ENCODE measurements around the gene DXO. TPM values are rescaled to one million over a fixed set of nuclear protein-coding genes. Genes with fewer than 3 reads are reported as not detected.

The DXO gene
- total and polyA plus RNA-seq, 2 of the 4 experiments (the other 2 are of a cell fraction), result 9.3 to 21.4 TPM

- POLR2A ChIA-PET (ENCODE audit: unreplicated experiment), result no interaction called here
- H3K23ac ChIP-seq (ENCODE audit: low read depth, low read length), result no peak overlapping the region
- H2BK15ac ChIP-seq (ENCODE audit: low read depth, low read length), result no peak overlapping the region
- H3K56ac ChIP-seq (ENCODE audit: extremely low read depth, insufficient read depth, low read length), result no peak overlapping the region
- H2AFZ ChIP-seq (replicated peaks; ENCODE audit: low read length, poor library complexity), result no peak overlapping the region
- no peaks in the 10 kb centered on the region; the same call in 1 of the 2 replicates for H4K20me1 ChIP-seq (ENCODE audit: insufficient read depth, low read length)
- BruUV-seq (replicated peaks), result no TSS peak
- H3K4me1 ChIP-seq (ENCODE audit: control insufficient read depth, insufficient read depth, low read length), result 0 out of 2 replicates have a peak, but pooled peaks cover 2% of the 10 kb centered on the region
- H3K36me3 ChIP-seq (ENCODE audit: control insufficient read depth, insufficient read depth, low read length), result peaks cover 10% of the 10 kb centered on the region; the same call in 1 of the 2 replicates
- peaks cover 14 to 28% of the 10 kb centered on the region in 2 experiments for H3K79me1 ChIP-seq (ENCODE audit: low read depth in 1 of 2, low read length in 2 of 2)
- dilution Hi-C loops (cut with HindIII; ENCODE audit: low sequenced_read_pairs, unreplicated experiment) (no loop called here), in situ Hi-C loops (cut with MboI; ENCODE audit: low sequenced_read_pairs) (loop anchor here (10.0 kb wide), 2 partner anchors 137 to 197 kb away; partner anchors contain the start of genes AGPAT1 and RNF5), intact Hi-C loops (cut with micrococcal nuclease) (no loop called here)
- peaks cover 2% of the 10 kb centered on the region; the same call in 1 of the 2 replicates for H3K9me1 ChIP-seq (ENCODE audit: insufficient read depth, low read length)
- H3K4ac ChIP-seq (ENCODE audit: low read depth, low read length), result no peak overlapping the region
- H3K9me3 ChIP-seq (ENCODE audit: control insufficient read depth, insufficient read depth, low read length), result no peaks in the 10 kb centered on the region
- H3K27me3 ChIP-seq (ENCODE audit: control insufficient read depth, insufficient read depth, low read length), result no peaks in the 10 kb centered on the region
- no peak for DNase-seq
- TF ChIP-seq BHLHE40 (IDR thresholded peaks at IDR 0.05; ENCODE audit: low read depth, low read length) (no peak), FOS (IDR thresholded peaks at IDR 0.05; ENCODE audit: low read depth, low read length) (no peak), MXI1 (IDR thresholded peaks at IDR 0.05; ENCODE audit: borderline replicate concordance, low read depth, low read length) (no peak), MAZ (IDR thresholded peaks at IDR 0.05; ENCODE audit: borderline replicate concordance, low read depth, low read length) (no peak), RFX5 (IDR thresholded peaks at IDR 0.05; ENCODE audit: low read depth, low read length) (no peak), SMC3 (IDR thresholded peaks at IDR 0.05; ENCODE audit: low read depth, low read length) (no peak), CTCF (conservative IDR thresholded peaks at IDR 0.05; ENCODE audit: low read depth, low read length) (no peak), RAD21 (IDR thresholded peaks at IDR 0.05; ENCODE audit: low read length) (no peak), NFE2L2 (IDR thresholded peaks at IDR 0.05; ENCODE audit: low read depth, low read length) (no peak), MAFK (IDR thresholded peaks at IDR 0.05; ENCODE audit: low read depth, low read length) (no peak)
- TF ChIP-seq, protein P1, sequence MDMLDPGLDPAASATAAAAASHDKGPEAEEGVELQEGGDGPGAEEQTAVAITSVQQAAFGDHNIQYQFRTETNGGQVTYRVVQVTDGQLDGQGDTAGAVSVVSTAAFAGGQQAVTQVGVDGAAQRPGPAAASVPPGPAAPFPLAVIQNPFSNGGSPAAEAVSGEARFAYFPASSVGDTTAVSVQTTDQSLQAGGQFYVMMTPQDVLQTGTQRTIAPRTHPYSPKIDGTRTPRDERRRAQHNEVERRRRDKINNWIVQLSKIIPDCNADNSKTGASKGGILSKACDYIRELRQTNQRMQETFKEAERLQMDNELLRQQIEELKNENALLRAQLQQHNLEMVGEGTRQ (IDR thresholded peaks at IDR 0.05; ENCODE audit: low read depth, low read length), result no peak
- no peak overlapping the region for H2BK5ac ChIP-seq (ENCODE audit: low read depth, low read length, poor library complexity, severe bottlenecking)
- no peak overlapping the region for H2AK9ac ChIP-seq (replicated peaks; ENCODE audit: low read depth, low read length, poor library complexity)
- ATAC-seq (ENCODE audit: low read depth), result no peak
- no peak overlapping the region for H2BK120ac ChIP-seq (ENCODE audit: low read depth, low read length)
- H3K18ac ChIP-seq (ENCODE audit: low read depth, low read length), result no peak overlapping the region
- H3K9ac ChIP-seq (ENCODE audit: low read depth, low read length), result no peak overlapping the region
- CTCF ChIA-PET, result no interaction called here
- no peak overlapping the region for H2AK5ac ChIP-seq (ENCODE audit: low read depth, low read length)
- no peak overlapping the region for H3K4me2 ChIP-seq (ENCODE audit: low read depth, low read length)
- no peak overlapping the region for H4K8ac ChIP-seq (ENCODE audit: low read depth in 2 of 2, low read length in 2 of 2)
- H3K14ac ChIP-seq (replicated peaks; ENCODE audit: low read depth, low read length), result no peak overlapping the region
- no peak overlapping the region for H4K91ac ChIP-seq (ENCODE audit: insufficient read depth, low read depth, low read length)
- WGBS, 2 experiments (ENCODE audit: extremely low coverage in 2 of 2, insufficient read length in 1 of 2), result 80% methylated on average over 1 of the region's 12 CpGs; no CpG with 5 or more reads in 1 of the 2 experiments
- H3K4me3 ChIP-seq (ENCODE audit: insufficient read depth, low read depth, low read length), result no peak overlapping the region
- no peak overlapping the region for H3K27ac ChIP-seq (ENCODE audit: insufficient read depth, low read length)
- no peak overlapping the region for H4K5ac ChIP-seq (ENCODE audit: low read depth, low read length)
- H2BK20ac ChIP-seq (ENCODE audit: low read depth, low read length), result no peak overlapping the region
Measured at GRCh38 chr6:31977816-31978431, 6.0 kb upstream of the DXO start.
